Measurements from ENCODE around the gene SMARCC1. TPM values are rescaled to one million over a fixed set of nuclear protein-coding genes. Genes with fewer than 3 reads are reported as not detected.

Gene SMARCC1
- total and polyA plus RNA-seq, 4 donors: 11.7 to 83.0 (median 37.5) TPM

- no peak overlapping the region for H3K9ac ChIP-seq (ENCODE audit: insufficient read depth in 1 of 2, low read length in 2 of 2)
- ATAC-seq (ENCODE audit: insufficient read depth, low FRiP score): no peak
- peaks cover 0 to 10% (median 2%) of the 10 kb centered on the region in 5 donors for H3K4me1 ChIP-seq (ENCODE audit: control insufficient read depth in 5 of 5, insufficient read depth in 5 of 5, low read length in 5 of 5)
- H3K4me3 ChIP-seq: no peak overlapping the region
- no peaks in the 10 kb centered on the region for H3K9me3 ChIP-seq (ENCODE audit: control insufficient read depth in 4 of 4, insufficient read depth in 3 of 4, low read length in 3 of 4)
- DNase-seq: peak; percentile 72 to 86 (median 75)
- no peaks in the 10 kb centered on the region for H3K27me3 ChIP-seq (ENCODE audit: control insufficient read depth in 3 of 3, insufficient read depth in 3 of 3, low read length in 2 of 3)
- no peak overlapping the region for H3K27ac ChIP-seq (ENCODE audit: low read depth in 1 of 2, low read length in 1 of 2)
- TF ChIP-seq CTCF (IDR thresholded peaks at IDR 0.05; ENCODE audit: control extremely low read depth, extremely low read depth): no peak
- WGBS, 2 donors: 79 to 92% methylated on average over 3 of the region's 3 CpGs
- H3K36me3 ChIP-seq (ENCODE audit: control insufficient read depth in 4 of 4, insufficient read depth in 4 of 4, low read length in 4 of 4): peaks cover 9 to 31% (median 21%) of the 10 kb centered on the region in 4 donors
Observed at GRCh38 chr3:47622671-47623461, 158.8 kb downstream of the SMARCC1 start.

- Histone ChIP-seq H3K9ac (ENCODE audit: insufficient read depth in 1 of 2, low read length in 2 of 2) (no peak overlapping the region), H3K4me1 (ENCODE audit: control insufficient read depth in 5 of 5, insufficient read depth in 5 of 5, low read length in 5 of 5) (peaks cover 0 to 8% (median 0%) of the 10 kb centered on the region in 5 donors), H3K9me3 (ENCODE audit: control insufficient read depth in 4 of 4, insufficient read depth in 3 of 4, low read length in 3 of 4) (no peaks in the 10 kb centered on the region), H3K27ac (ENCODE audit: low read depth in 1 of 2, low read length in 1 of 2) (no peak overlapping the region), H3K27me3 (ENCODE audit: control insufficient read depth in 3 of 3, insufficient read depth in 3 of 3, low read length in 2 of 3) (no peaks in the 10 kb centered on the region), H3K36me3 (ENCODE audit: control insufficient read depth in 4 of 4, insufficient read depth in 4 of 4, low read length in 4 of 4) (peaks cover 13 to 36% (median 31%) of the 10 kb centered on the region in 4 donors), H3K4me3 (no peak overlapping the region)
- no peak for TF ChIP-seq CTCF (IDR thresholded peaks at IDR 0.05; ENCODE audit: control extremely low read depth, extremely low read depth)
- ATAC-seq (ENCODE audit: insufficient read depth, low FRiP score) (no peak), DNase-seq (peak in 1 of 3 donors; percentile 11)
- WGBS, 2 donors: 63 to 77% methylated on average over 5 of the region's 5 CpGs
Observed at GRCh38 chr3:47617086-47618010, 164.3 kb downstream of the SMARCC1 start.

- Histone ChIP-seq H3K9ac (ENCODE audit: insufficient read depth in 1 of 2, low read length in 2 of 2) (no peak overlapping the region), H3K36me3 (ENCODE audit: control insufficient read depth in 4 of 4, insufficient read depth in 4 of 4, low read length in 4 of 4) (peaks cover 15 to 35% (median 29%) of the 10 kb centered on the region in 4 donors), H3K9me3 (ENCODE audit: control insufficient read depth in 4 of 4, insufficient read depth in 3 of 4, low read length in 3 of 4) (no peaks in the 10 kb centered on the region), H3K27ac (ENCODE audit: low read depth in 1 of 2, low read length in 1 of 2) (no peak overlapping the region), H3K27me3 (ENCODE audit: control insufficient read depth in 3 of 3, insufficient read depth in 3 of 3, low read length in 2 of 3) (no peaks in the 10 kb centered on the region), H3K4me3 (no peak overlapping the region), H3K4me1 (ENCODE audit: control insufficient read depth in 5 of 5, insufficient read depth in 5 of 5, low read length in 5 of 5) (peaks cover 0 to 22% (median 0%) of the 10 kb centered on the region in 5 donors)
- ATAC-seq (ENCODE audit: insufficient read depth, low FRiP score) (no peak), DNase-seq (no peak)
- 94 to 96% methylated on average over 2 of the region's 2 CpGs for WGBS, 2 donors
- no peak for TF ChIP-seq CTCF (IDR thresholded peaks at IDR 0.05; ENCODE audit: control extremely low read depth, extremely low read depth)
Observed at GRCh38 chr3:47614788-47615187, 166.9 kb downstream of the SMARCC1 start.
